ENCODE data around the gene RDX. TPM values are rescaled to one million over a fixed set of nuclear protein-coding genes. Genes with fewer than 3 reads are reported as not detected.

RDX gene
- polyA plus RNA-seq, 2 of the 4 experiments (the other 2 are of a cell fraction), result 158 to 183 TPM

- no peak for TF ChIP-seq HMGXB4 (CRISPR knock-in tag; IDR thresholded peaks at IDR 0.05; ENCODE audit: borderline replicate concordance)
- TF ChIP-seq GATA3 (IDR thresholded peaks at IDR 0.05; ENCODE audit: borderline replicate concordance), result peak; percentile 94
- no peak for TF ChIP-seq RARB (CRISPR knock-in tag; IDR thresholded peaks at IDR 0.05)
- TF ChIP-seq EP300 (IDR thresholded peaks at IDR 0.05), result peak; percentile 87 to 92; a peak in 4 of 5 replicates
- TF ChIP-seq CBX2 (IDR thresholded peaks at IDR 0.05; ENCODE audit: borderline replicate concordance, low read depth), result no peak
- TF ChIP-seq FOSL2 (IDR thresholded peaks at IDR 0.05), result peak; percentile 78
- TF ChIP-seq FOSL2 (CRISPR knock-in tag; IDR thresholded peaks at IDR 0.05), result peak; percentile 78
- no peak for TF ChIP-seq ZC3H11A (IDR thresholded peaks at IDR 0.05)
- no peak for TF ChIP-seq MYC (IDR thresholded peaks at IDR 0.05; ENCODE audit: borderline replicate concordance, low read length)
- TF ChIP-seq HES2 (IDR thresholded peaks at IDR 0.05), result peak; percentile 43; the same call in 1 of the 2 replicates
- no peak for TF ChIP-seq REST (IDR thresholded peaks at IDR 0.05)
- no peak for TF ChIP-seq HEYL (CRISPR knock-in tag; IDR thresholded peaks at IDR 0.05)
- TF ChIP-seq EHF (CRISPR knock-in tag; IDR thresholded peaks at IDR 0.05), result no peak
- no peak for TF ChIP-seq SREBF2 (IDR thresholded peaks at IDR 0.05)
- no peak for TF ChIP-seq HOXB13 (CRISPR knock-in tag; IDR thresholded peaks at IDR 0.05; ENCODE audit: low read depth)
- no peak for TF ChIP-seq PHF8 (IDR thresholded peaks at IDR 0.05; ENCODE audit: borderline replicate concordance, low read depth)
- TF ChIP-seq SMC3 (IDR thresholded peaks at IDR 0.05), result peak; percentile 24; the same call in 1 of the 3 replicates
- TF ChIP-seq FOXS1 (CRISPR knock-in tag; IDR thresholded peaks at IDR 0.05), result no peak
- 0 out of 2 replicates have a peak, but pooled peaks have one; percentile 11 for TF ChIP-seq E2F6 (IDR thresholded peaks at IDR 0.05; ENCODE audit: borderline replicate concordance, low read depth)
- TF ChIP-seq BCL3 (IDR thresholded peaks at IDR 0.05), result peak; percentile 82; the same call in 2 of the 3 replicates
- TF ChIP-seq NR3C1 (IDR thresholded peaks at IDR 0.05), result no peak
- TF ChIP-seq CHD4 (IDR thresholded peaks at IDR 0.05; ENCODE audit: borderline replicate concordance), result no peak
- no peak for TF ChIP-seq HOXA7 (CRISPR knock-in tag; IDR thresholded peaks at IDR 0.05)
- TF ChIP-seq HOXB5 (CRISPR knock-in tag; IDR thresholded peaks at IDR 0.05), result no peak
- no peak for TF ChIP-seq MAZ (IDR thresholded peaks at IDR 0.05; ENCODE audit: borderline replicate concordance, low read depth, low read length)
- no peak for TF ChIP-seq ZNF302 (CRISPR knock-in tag; IDR thresholded peaks at IDR 0.05)
- TF ChIP-seq ZSCAN20 (CRISPR knock-in tag; IDR thresholded peaks at IDR 0.05), result no peak
- no peak for TF ChIP-seq RCOR1 (IDR thresholded peaks at IDR 0.05; ENCODE audit: low read depth, low read length)
- TF ChIP-seq RAD21 (conservative IDR thresholded peaks at IDR 0.05 in 1 of 2, IDR thresholded peaks at IDR 0.05 in 1 of 2), result peak in 1 of 2 experiments; percentile 22; a peak in 1 of 5 replicates
- no peak for TF ChIP-seq NFE2L2 (conservative IDR thresholded peaks at IDR 0.05; ENCODE audit: low read length)
- TF ChIP-seq POLR2A (IDR thresholded peaks at IDR 0.05; ENCODE audit: low read length), result no peak
- no peak for TF ChIP-seq ESRRA (IDR thresholded peaks at IDR 0.05; ENCODE audit: borderline replicate concordance, low read length)
- peak; percentile 89 for TF ChIP-seq JUNB (IDR thresholded peaks at IDR 0.05)
- TF ChIP-seq PBX3 (IDR thresholded peaks at IDR 0.05), result no peak
- no peak for TF ChIP-seq KDM1A (IDR thresholded peaks at IDR 0.05; ENCODE audit: low read depth)
- no peak for TF ChIP-seq POLR2AphosphoS2 (conservative IDR thresholded peaks at IDR 0.05; ENCODE audit: low read length)
- peak; percentile 67 to 73; a peak in 4 of 5 replicates for TF ChIP-seq JUN (IDR thresholded peaks at IDR 0.05)
Observed at GRCh38 chr11:110298301-110298765, 1.9 kb upstream of the RDX start (continued).

Measured in A549 (cell line).